PC-3 (cell line): Measurements from ENCODE around the gene GSTCD. TPM values are rescaled to one million over a fixed set of nuclear protein-coding genes. Genes with fewer than 3 reads are reported as not detected.

Experiments used
- ATAC-seq: fragments of 200-7000 bp; cut with Tn5 transposase; 2 replicates; pipeline ENCODE4 v1.9.1; 2020; ENCODE audit warnings: mild to moderate bottlenecking, moderate library complexity
- BruUV-seq: library from RNA; stranded (reverse); fragments of 400-500 nt; replicated peaks from 2 replicates; lab custom pipeline; 2021; lab: Mats Ljungman, UMichigan
- CTCF ChIA-PET: fragments of 300-600 bp; sonication (Branson Sonifier 250); formaldehyde crosslinking; loops from one replicate; lab custom pipeline; 2022; ENCODE audit warnings: antibody characterized with exemption; lab: Charles Lee
- POLR2A ChIA-PET: fragments of 300-600 bp; sonication (Branson Sonifier 250); formaldehyde crosslinking; loops from one replicate; lab custom pipeline; 2022; ENCODE audit warnings: antibody characterized with exemption; ENCODE audit not compliant: unreplicated experiment; lab: Charles Lee
- DNase-seq: peaks from one replicate; pipeline ENCODE4 v3.0.0-alpha.2; 2015
- H2AFZ ChIP-seq: fragments of 300-600 bp; sonication (generic); 2 replicates; pipeline ENCODE4 v1.6.0; 2016; ENCODE audit warnings: antibody characterized with exemption, low read length
- H3F3A ChIP-seq: fragments of 300-600 bp; sonication (generic); one replicate; pipeline ENCODE4 v1.6.0; 2017; ENCODE audit warnings: antibody characterized with exemption, low read length, control low read depth, mild to moderate bottlenecking; ENCODE audit not compliant: unreplicated experiment
- H3K27ac ChIP-seq: fragments of 300-600 bp; sonication (generic); 2 replicates; pipeline ENCODE4 v1.5.1; 2016; ENCODE audit warnings: mild to moderate bottlenecking, low read length
- H3K27me3 ChIP-seq: fragments of 300-600 bp; sonication (generic); 2 replicates; pipeline ENCODE4 v1.6.1; 2016; ENCODE audit warnings: low read length, mixed read lengths
- H3K36me3 ChIP-seq: fragments of 300-600 bp; sonication (generic); 2 replicates; pipeline ENCODE4 v1.6.1; 2016; ENCODE audit warnings: low read depth, mixed run types, low read length, mixed read lengths
- H3K4me1 ChIP-seq: fragments of 300-600 bp; sonication (generic); 2 replicates; pipeline ENCODE4 v1.5.1; 2016; ENCODE audit warnings: low read length; ENCODE audit not compliant: insufficient read depth
- H3K4me2 ChIP-seq: fragments of 300-600 bp; sonication (generic); 2 replicates; pipeline ENCODE4 v1.6.0; 2016; ENCODE audit warnings: low read length
- H3K4me3 ChIP-seq: fragments of 300-600 bp; sonication (generic); 2 replicates; pipeline ENCODE4 v1.5.1; 2016; ENCODE audit warnings: mild to moderate bottlenecking, low read length, mixed read lengths
- H3K79me2 ChIP-seq: fragments of 300-600 bp; sonication (generic); 2 replicates; pipeline ENCODE4 v1.6.1; 2017; ENCODE audit warnings: low read length, mixed read lengths
- H3K9ac ChIP-seq: fragments of 300-600 bp; sonication (generic); 2 replicates; pipeline ENCODE4 v1.6.0; 2016; ENCODE audit warnings: mild to moderate bottlenecking, low read length
- H3K9me2 ChIP-seq: fragments of 300-600 bp; sonication (generic); replicated peaks from 2 replicates; pipeline ENCODE4 v1.6.1; 2016; ENCODE audit warnings: mixed run types, low read length, mixed read lengths
- H3K9me3 ChIP-seq: fragments of 300-600 bp; sonication (generic); 2 replicates; pipeline ENCODE4 v1.6.1; 2016; ENCODE audit warnings: low read length, mixed read lengths
- H4K20me1 ChIP-seq: fragments of 300-600 bp; sonication (generic); 2 replicates; pipeline ENCODE4 v1.6.1; 2016; ENCODE audit warnings: low read length, mixed read lengths
- EZH2 ChIP-seq: fragments of 300-600 bp; sonication (generic); IDR thresholded peaks from one replicate; pipeline ENCODE4 v1.6.1; 2017; ENCODE audit warnings: antibody characterized with exemption, mild to moderate bottlenecking, low read length; ENCODE audit not compliant: unreplicated experiment
- EZH2phosphoT487 ChIP-seq: fragments of 300-600 bp; sonication (generic); IDR thresholded peaks from 2 replicates; pipeline ENCODE4 v1.6.1; 2018; ENCODE audit warnings: mild to moderate bottlenecking, antibody characterized with exemption, low read length, borderline replicate concordance
- intact Hi-C: fragments of 100-400 bp; cut with micrococcal nuclease; formaldehyde crosslinking; loops from 2 replicates; pipeline ENCODE4 v1.9.0; 2023
- total RNA-seq: library from RNA; depleted of rRNA; stranded (reverse); fragments of >200 nt; gene quantifications from 2 replicates; pipeline ENCODE4 v1.2.3, GENCODE V29; 2014
- TF ChIP-seq, protein P1 (sequence below): fragments of 300-600 bp; sonication (generic); conservative IDR thresholded peaks from 2 replicates; pipeline ENCODE4 v1.5.1; 2017; ENCODE audit warnings: antibody characterized with exemption, low read depth, mild to moderate bottlenecking, low read length

Gene GSTCD
- total RNA-seq, 1 experiment from 2014 or later, result 12.1 TPM

DNA sequence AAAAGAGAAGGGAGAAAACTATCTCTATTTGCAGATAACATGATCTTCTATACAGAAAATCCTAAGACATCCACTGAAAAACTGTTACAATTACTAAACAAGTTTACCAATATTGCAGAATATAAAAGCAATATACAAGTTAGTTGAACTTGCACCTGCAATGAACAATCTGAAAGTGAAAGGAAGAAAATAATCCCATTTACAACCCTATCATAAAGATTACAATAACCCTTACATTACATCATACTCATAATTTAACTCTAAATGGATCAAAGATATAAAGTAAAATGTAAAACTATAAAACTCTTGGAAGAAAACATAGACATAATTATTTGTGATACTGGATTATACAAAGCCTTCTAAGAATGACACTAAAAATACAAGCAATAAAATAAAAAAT is 77.2 kb downstream of the GSTCD start:
- Histone ChIP-seq H3K9ac (no peak overlapping the region), H3K9me2 (no peaks in the 10 kb centered on the region), H3K36me3 (no peaks in the 10 kb centered on the region), H3K27me3 (no peaks in the 10 kb centered on the region), H3K27ac (no peak overlapping the region), H2AFZ (no peak overlapping the region), H3K4me3 (no peak overlapping the region), H3K9me3 (no peaks in the 10 kb centered on the region), H3K4me2 (no peak overlapping the region), H3K4me1 (no peaks in the 10 kb centered on the region), H3K79me2 (no peaks in the 10 kb centered on the region), H3F3A (no peaks in the 10 kb centered on the region), H4K20me1 (no peaks in the 10 kb centered on the region)
- BruUV-seq, result no TSS peak
- ATAC-seq, result no peak
- ChIA-PET CTCF (no interaction called here), POLR2A (no interaction called here)
- TF ChIP-seq, protein P1, sequence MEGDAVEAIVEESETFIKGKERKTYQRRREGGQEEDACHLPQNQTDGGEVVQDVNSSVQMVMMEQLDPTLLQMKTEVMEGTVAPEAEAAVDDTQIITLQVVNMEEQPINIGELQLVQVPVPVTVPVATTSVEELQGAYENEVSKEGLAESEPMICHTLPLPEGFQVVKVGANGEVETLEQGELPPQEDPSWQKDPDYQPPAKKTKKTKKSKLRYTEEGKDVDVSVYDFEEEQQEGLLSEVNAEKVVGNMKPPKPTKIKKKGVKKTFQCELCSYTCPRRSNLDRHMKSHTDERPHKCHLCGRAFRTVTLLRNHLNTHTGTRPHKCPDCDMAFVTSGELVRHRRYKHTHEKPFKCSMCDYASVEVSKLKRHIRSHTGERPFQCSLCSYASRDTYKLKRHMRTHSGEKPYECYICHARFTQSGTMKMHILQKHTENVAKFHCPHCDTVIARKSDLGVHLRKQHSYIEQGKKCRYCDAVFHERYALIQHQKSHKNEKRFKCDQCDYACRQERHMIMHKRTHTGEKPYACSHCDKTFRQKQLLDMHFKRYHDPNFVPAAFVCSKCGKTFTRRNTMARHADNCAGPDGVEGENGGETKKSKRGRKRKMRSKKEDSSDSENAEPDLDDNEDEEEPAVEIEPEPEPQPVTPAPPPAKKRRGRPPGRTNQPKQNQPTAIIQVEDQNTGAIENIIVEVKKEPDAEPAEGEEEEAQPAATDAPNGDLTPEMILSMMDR, result no peak
- TF ChIP-seq EZH2 (no peak), EZH2phosphoT487 (no peak)
- intact Hi-C loops, result no loop called here
- DNase-seq, result no peak

DNA sequence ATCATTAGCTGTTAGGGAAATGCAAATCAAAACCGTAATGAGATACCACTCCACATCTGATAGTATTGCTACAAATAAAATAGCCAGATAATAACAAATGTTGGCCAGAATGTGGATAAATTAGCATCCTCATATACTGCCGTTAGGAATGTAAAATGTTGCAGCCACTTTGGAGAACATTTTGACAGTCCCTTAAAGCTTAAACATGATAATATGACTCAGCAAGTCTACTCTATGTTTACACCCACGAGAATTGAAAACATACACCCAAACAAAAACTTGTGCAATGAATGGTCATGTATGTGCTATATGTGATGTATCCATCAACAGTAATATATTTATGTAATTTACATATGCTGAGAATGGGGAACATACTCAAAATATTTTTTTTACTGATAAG is 78.2 kb downstream of the GSTCD start:
- no TSS peak for BruUV-seq
- no peak overlapping the region for H2AFZ ChIP-seq
- H3K4me1 ChIP-seq, result no peaks in the 10 kb centered on the region
- POLR2A ChIA-PET, result no interaction called here
- CTCF ChIA-PET, result no interaction called here
- intact Hi-C loops, result no loop called here
- no peaks in the 10 kb centered on the region for H3K9me3 ChIP-seq
- no peak overlapping the region for H3K27ac ChIP-seq
- ATAC-seq, result no peak
- no peak overlapping the region for H3K4me2 ChIP-seq
- no peak overlapping the region for H3K9ac ChIP-seq
- H4K20me1 ChIP-seq, result no peaks in the 10 kb centered on the region
- no peak overlapping the region for H3K4me3 ChIP-seq
- H3K9me2 ChIP-seq, result no peaks in the 10 kb centered on the region
- TF ChIP-seq EZH2, result no peak
- no peak for TF ChIP-seq EZH2phosphoT487
- TF ChIP-seq, protein P1, result no peak
- no peaks in the 10 kb centered on the region for H3F3A ChIP-seq
- no peaks in the 10 kb centered on the region for H3K27me3 ChIP-seq
- no peaks in the 10 kb centered on the region for H3K79me2 ChIP-seq
- H3K36me3 ChIP-seq, result no peaks in the 10 kb centered on the region
- DNase-seq, result no peak

DNA sequence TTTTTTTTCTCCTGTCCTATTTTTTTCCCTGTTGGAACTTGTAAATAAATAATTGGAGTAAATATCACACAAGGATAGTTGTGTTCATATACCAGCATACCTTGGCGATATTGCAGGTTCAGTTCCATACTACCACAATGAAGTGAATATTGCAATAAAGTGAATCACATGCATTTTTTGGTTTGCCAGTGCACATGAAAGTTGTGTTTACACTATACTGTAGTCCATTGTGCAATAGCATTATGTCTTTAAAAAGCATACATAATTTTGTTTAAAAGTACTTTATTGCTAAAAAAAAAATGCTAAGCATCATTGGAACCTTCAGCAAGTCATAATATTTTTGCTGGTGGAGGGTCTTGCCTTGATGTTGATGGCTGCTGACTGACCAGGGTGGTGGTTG is 88.6 kb downstream of the GSTCD start:
- ATAC-seq (no peak), DNase-seq (no peak)
- H3K4me3 ChIP-seq, result no peak overlapping the region
- no peaks in the 10 kb centered on the region for H3K79me2 ChIP-seq
- H3K27ac ChIP-seq, result no peak overlapping the region
- no peaks in the 10 kb centered on the region for H3K9me3 ChIP-seq
- H3K9me2 ChIP-seq, result no peaks in the 10 kb centered on the region
- H3K9ac ChIP-seq, result no peak overlapping the region
- TF ChIP-seq EZH2phosphoT487, result no peak
- TF ChIP-seq EZH2, result no peak
- TF ChIP-seq, protein P1, result no peak
- ChIA-PET CTCF (no interaction called here), POLR2A (no interaction called here)
- no peaks in the 10 kb centered on the region for H3K4me1 ChIP-seq
- H3K36me3 ChIP-seq, result no peaks in the 10 kb centered on the region
- no TSS peak for BruUV-seq
- H3K4me2 ChIP-seq, result no peak overlapping the region
- H4K20me1 ChIP-seq, result no peaks in the 10 kb centered on the region
- intact Hi-C loops, result no loop called here
- no peaks in the 10 kb centered on the region for H3K27me3 ChIP-seq
- no peak overlapping the region for H2AFZ ChIP-seq
- no peaks in the 10 kb centered on the region for H3F3A ChIP-seq
